A549 treated with ZK216348 at 1 μM for 4 hours (cell line): ENCODE results near the gene COL5A1. TPM values are rescaled to one million over a fixed set of nuclear protein-coding genes. Genes with fewer than 3 reads are reported as not detected.

Experiments used
- total RNA-seq: library from RNA; stranded (reverse); fragments of 200-300 nt; extraction: Qiagen RNA extraction; gene quantifications from 5 replicates; pipeline ENCODE4 v1.2.3, GENCODE V29; 2022; ENCODE audit warnings: low read depth

The COL5A1 gene
- total RNA-seq, result 33.7 to 68.2 TPM (median 47.1 TPM) in 5 replicates

GRCh38 chr9:134641173-134641989 is at the start of gene COL5A1:
TSS of gene COL5A1 (plus strand) at chr9:134641803. CDS start at chr9:134642188, 385 bp downstream.

DNA sequence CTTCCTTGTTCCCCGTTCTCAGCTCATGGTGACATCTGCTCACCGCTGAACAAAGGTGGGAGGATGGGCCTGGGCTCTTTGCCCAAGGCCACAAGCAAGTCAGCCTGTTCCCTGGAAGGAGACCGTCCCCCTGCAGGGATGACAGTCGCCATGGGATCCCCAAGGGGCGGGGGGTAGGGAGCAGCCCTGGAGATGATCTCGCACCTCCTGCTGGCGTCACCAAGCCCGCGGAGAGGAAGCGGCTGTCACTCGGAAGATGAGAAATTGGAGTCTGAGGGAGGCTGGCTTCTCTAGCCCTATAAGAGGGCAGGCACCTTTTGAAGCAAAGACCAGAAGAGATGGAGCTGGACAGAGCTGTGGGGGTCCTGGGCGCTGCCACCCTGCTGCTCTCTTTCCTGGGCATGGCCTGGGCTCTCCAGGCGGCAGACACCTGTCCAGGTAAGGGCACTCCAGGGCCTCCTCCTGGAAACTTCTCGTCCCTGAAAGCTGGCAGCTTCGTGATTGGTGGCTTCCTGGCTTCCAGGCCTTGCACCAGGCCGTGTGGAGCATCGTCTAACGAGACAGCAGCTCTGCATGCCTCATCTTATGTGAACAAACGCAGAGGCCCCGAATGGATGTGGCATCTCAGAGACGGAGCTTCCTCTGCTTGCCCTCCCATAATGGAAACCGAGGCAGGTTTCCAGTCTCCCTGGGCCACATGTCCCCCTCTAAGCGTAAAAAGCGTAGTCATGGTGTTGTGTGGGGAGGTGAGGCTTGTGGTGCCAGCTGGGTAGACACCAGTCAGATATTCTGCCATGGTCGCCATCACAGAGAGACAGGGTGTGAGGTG is 239.1 kb downstream of the COL5A1 start, which contains the start of gene FCN2:
Gene FCN2, plus strand, starts transcription at position 327 of the 829 bp plus-strand sequence. Its CDS starts 12 bp downstream, at position 339.

Other genes starting within 250 kb of the COL5A1 start
- not detected in 5 replicates for gene FCN2, start 239.0 kb downstream of the COL5A1 start, total RNA-seq